ENCODE results near the gene C11orf54.

DNA sequence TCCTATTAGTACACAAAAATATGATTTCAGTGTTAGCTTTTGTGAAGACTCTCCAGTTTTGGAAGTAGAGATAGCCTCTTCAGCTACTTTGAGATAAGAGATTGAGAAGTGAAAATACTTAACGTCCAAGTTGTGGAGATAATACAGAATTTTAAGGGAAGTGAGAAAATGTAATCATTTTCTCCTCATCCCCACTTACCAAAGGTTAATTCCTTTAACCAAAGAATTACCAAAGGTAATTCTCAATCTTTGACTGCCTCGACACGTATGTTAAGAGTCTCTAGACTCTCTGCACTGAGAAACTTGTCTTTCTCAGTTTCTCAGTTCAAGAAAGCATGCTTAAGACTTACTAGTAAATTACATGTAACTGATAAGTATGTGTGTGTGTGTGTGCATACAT is 15.3 kb downstream of the C11orf54 start:
- TF ChIP-seq POLR2A (IDR thresholded peaks at IDR 0.05): no peak
- TF ChIP-seq, protein P1, sequence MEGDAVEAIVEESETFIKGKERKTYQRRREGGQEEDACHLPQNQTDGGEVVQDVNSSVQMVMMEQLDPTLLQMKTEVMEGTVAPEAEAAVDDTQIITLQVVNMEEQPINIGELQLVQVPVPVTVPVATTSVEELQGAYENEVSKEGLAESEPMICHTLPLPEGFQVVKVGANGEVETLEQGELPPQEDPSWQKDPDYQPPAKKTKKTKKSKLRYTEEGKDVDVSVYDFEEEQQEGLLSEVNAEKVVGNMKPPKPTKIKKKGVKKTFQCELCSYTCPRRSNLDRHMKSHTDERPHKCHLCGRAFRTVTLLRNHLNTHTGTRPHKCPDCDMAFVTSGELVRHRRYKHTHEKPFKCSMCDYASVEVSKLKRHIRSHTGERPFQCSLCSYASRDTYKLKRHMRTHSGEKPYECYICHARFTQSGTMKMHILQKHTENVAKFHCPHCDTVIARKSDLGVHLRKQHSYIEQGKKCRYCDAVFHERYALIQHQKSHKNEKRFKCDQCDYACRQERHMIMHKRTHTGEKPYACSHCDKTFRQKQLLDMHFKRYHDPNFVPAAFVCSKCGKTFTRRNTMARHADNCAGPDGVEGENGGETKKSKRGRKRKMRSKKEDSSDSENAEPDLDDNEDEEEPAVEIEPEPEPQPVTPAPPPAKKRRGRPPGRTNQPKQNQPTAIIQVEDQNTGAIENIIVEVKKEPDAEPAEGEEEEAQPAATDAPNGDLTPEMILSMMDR (IDR thresholded peaks at IDR 0.05): no peak
- no peak for TF ChIP-seq POLR2AphosphoS5 (IDR thresholded peaks at IDR 0.05)

All from prostate gland (tissue), 2 donors.